ENCODE measurements around the gene HEATR3.

The HEATR3 gene

DNA sequence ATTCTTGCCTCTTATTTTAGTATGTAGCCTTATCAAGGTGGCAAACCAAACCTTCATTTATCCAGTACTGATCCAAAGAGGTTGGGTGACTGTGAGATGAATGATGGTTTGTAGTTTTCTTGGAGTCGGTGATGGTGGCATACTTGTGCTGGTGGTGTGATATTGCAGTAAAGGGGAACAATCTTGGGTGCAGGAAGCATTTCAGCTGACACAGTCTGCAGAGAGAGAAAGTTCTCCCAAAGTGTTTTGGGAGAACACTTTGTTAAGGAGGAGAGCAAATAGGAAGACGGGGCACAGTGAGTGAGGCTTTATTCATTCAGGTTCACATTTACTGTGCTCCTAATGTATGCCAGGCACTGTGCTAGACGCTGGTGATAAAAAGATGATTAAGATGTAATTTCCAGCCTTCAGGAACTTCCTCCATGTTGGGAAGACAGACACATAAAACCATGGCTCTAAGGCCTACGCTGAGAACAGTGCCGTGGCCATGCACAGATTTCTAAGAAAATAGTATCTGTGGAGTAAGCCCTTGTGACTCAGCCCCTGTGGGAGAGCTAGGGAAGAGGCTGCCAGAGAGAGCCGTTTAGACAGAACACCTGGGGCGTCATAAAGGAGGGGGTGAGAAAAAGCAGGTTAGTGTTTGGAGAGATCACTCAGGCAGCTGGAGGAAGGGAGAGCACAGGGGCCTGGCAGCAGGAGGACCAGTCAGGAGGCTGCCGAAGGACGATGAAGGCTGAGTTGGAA, 13.8 kb downstream of the HEATR3 start:
- Mint-ChIP-seq H3K4me3 (no peak overlapping the region), H3K4me1 (peaks cover 7% of the 10 kb centered on the region), H3K27me3 (ENCODE audit: low read depth) (no peaks in the 10 kb centered on the region), H3K36me3 (ENCODE audit: low read depth) (peaks cover 54% of the 10 kb centered on the region), H3K27ac (no peak overlapping the region), H3K9me3 (no peaks in the 10 kb centered on the region)
- TF ChIP-seq CTCF (IDR thresholded peaks at IDR 0.05; ENCODE audit: unreplicated experiment in 3 of 3), result no peak

GRCh38 chr16:50081428-50082018, 15.8 kb downstream of the HEATR3 start:
- Mint-ChIP-seq H3K36me3 (ENCODE audit: low read depth) (peaks cover 64% of the 10 kb centered on the region), H3K4me3 (no peak overlapping the region), H3K27ac (no peak overlapping the region), H3K9me3 (no peaks in the 10 kb centered on the region), H3K27me3 (ENCODE audit: low read depth) (no peaks in the 10 kb centered on the region), H3K4me1 (peaks cover 7% of the 10 kb centered on the region)
- no peak for TF ChIP-seq CTCF (IDR thresholded peaks at IDR 0.05; ENCODE audit: unreplicated experiment in 3 of 3)

- Mint-ChIP-seq H3K9me3 (no peaks in the 10 kb centered on the region), H3K27me3 (ENCODE audit: low read depth) (no peaks in the 10 kb centered on the region), H3K4me3 (no peak overlapping the region), H3K4me1 (no peaks in the 10 kb centered on the region), H3K36me3 (ENCODE audit: low read depth) (peaks cover 66% of the 10 kb centered on the region), H3K27ac (no peak overlapping the region)
- no peak for TF ChIP-seq CTCF (IDR thresholded peaks at IDR 0.05; ENCODE audit: unreplicated experiment in 3 of 3)
Measured at GRCh38 chr16:50083996-50084395, 18.2 kb downstream of the HEATR3 start.

DNA sequence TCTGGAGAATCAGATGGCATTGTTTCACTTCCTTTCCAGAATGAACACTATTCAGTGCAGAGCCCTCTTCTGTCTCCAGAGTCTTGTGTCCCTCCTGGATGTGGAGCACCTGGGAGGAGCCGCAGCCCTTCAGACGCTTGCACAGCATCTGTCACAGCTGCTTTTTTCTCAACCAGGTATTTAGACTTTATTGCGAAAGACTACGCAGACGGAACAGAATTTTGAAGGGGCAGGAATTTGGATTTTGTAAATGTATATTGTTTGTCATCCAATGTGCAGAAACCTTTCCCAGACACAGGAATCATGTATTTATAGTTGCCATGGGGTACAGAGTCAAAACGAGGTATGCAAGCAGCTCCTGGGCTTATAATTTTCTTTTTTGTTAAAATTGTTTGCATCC, 20.4 kb downstream of the HEATR3 start:
- Mint-ChIP-seq H3K36me3 (ENCODE audit: low read depth) (peaks cover 59% of the 10 kb centered on the region), H3K4me1 (no peaks in the 10 kb centered on the region), H3K9me3 (no peaks in the 10 kb centered on the region), H3K27me3 (ENCODE audit: low read depth) (no peaks in the 10 kb centered on the region), H3K4me3 (no peak overlapping the region), H3K27ac (no peak overlapping the region)
- no peak for TF ChIP-seq CTCF (IDR thresholded peaks at IDR 0.05; ENCODE audit: unreplicated experiment in 3 of 3)

- TF ChIP-seq CTCF (IDR thresholded peaks at IDR 0.05; ENCODE audit: unreplicated experiment in 3 of 3), result no peak
- peaks cover 58% of the 10 kb centered on the region for H3K36me3 Mint-ChIP-seq (ENCODE audit: low read depth)
- no peaks in the 10 kb centered on the region for H3K27me3 Mint-ChIP-seq (ENCODE audit: low read depth)
- no peaks in the 10 kb centered on the region for H3K9me3 Mint-ChIP-seq
- H3K4me1 Mint-ChIP-seq, result no peaks in the 10 kb centered on the region
- H3K27ac Mint-ChIP-seq, result no peak overlapping the region
- H3K4me3 Mint-ChIP-seq, result no peak overlapping the region
Measured at GRCh38 chr16:50088302-50088701, 22.5 kb downstream of the HEATR3 start.

DNA sequence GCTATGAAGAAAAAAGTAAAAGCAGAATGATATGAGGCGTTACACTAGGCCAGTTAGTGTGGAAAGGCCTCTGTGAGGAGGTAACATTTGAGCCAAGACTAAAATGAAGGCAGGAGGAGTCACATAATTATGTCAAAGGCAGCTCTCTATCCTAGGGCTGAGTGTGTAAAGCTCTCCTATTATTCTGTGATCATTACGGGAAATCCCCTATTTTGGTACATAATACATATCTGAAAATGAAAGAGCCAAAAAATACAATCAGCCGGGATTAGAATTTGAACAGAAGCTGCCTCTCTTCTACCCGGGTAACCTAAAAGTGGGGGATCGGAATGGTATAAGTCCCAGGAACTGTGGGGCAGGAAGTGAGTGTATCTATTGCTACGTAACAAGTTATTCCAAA, 27.1 kb downstream of the HEATR3 start:
- Mint-ChIP-seq H3K27me3 (ENCODE audit: low read depth) (no peaks in the 10 kb centered on the region), H3K27ac (no peak overlapping the region), H3K4me3 (no peak overlapping the region), H3K36me3 (ENCODE audit: low read depth) (peaks cover 40% of the 10 kb centered on the region), H3K9me3 (no peaks in the 10 kb centered on the region), H3K4me1 (no peaks in the 10 kb centered on the region)
- TF ChIP-seq CTCF (IDR thresholded peaks at IDR 0.05; ENCODE audit: unreplicated experiment in 3 of 3), result no peak
